Measurements from ENCODE around the gene MERTK.

DNA sequence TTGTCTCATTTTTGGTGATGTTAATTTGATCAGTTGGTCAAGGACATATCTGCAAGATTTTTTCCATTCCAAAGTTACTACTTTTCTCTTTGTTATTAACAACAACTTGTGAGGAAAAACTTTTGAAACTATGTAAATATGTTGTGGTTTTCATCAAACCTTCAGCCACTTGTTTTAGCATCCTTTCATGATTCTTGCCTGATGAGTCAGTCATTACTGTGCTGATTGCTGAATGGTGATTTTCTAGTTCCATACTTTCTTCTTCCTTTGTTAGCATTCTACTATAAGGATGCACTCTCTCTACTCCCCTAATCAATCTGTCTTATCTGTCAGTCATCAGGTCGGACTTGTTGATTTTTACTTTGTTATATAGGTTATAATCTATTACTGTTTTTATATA lies 167.6 kb downstream of the MERTK start:
- TF ChIP-seq CTCF (IDR thresholded peaks at IDR 0.05) (no peak), POLR2A (IDR thresholded peaks at IDR 0.05) (no peak)
